ENCODE results near the gene CELF2.

Gene CELF2

GRCh38 chr10:11262494-11263345 is 245.0 kb downstream of the CELF2 start:
- no peak for DNase-seq (ENCODE audit: low read depth)
- TF ChIP-seq CTCF (IDR thresholded peaks at IDR 0.05; ENCODE audit: low read depth, low read length) (no peak), MAX (IDR thresholded peaks at IDR 0.05; ENCODE audit: low read depth, low read length) (no peak), POLR2A (IDR thresholded peaks at IDR 0.05; ENCODE audit: extremely low read depth, insufficient read length) (no peak), MYC (IDR thresholded peaks at IDR 0.05; ENCODE audit: low read depth, low read length) (no peak)

GRCh38 chr10:11263767-11264166 is 246.1 kb downstream of the CELF2 start:
- TF ChIP-seq CTCF (IDR thresholded peaks at IDR 0.05; ENCODE audit: low read depth, low read length), result no peak
- TF ChIP-seq POLR2A (IDR thresholded peaks at IDR 0.05; ENCODE audit: extremely low read depth, insufficient read length), result no peak
- TF ChIP-seq MYC (IDR thresholded peaks at IDR 0.05; ENCODE audit: low read depth, low read length), result no peak
- no peak for TF ChIP-seq MAX (IDR thresholded peaks at IDR 0.05; ENCODE audit: low read depth, low read length)
- DNase-seq (ENCODE audit: low read depth), result no peak
- H3K4me3 ChIP-seq (ENCODE audit: low read depth, low read length), result no peak overlapping the region

More at GRCh38 chr10:11262494-11263345, 245.0 kb downstream of the CELF2 start:
- H3K4me3 ChIP-seq (ENCODE audit: low read depth, low read length), result no peak overlapping the region

DNA sequence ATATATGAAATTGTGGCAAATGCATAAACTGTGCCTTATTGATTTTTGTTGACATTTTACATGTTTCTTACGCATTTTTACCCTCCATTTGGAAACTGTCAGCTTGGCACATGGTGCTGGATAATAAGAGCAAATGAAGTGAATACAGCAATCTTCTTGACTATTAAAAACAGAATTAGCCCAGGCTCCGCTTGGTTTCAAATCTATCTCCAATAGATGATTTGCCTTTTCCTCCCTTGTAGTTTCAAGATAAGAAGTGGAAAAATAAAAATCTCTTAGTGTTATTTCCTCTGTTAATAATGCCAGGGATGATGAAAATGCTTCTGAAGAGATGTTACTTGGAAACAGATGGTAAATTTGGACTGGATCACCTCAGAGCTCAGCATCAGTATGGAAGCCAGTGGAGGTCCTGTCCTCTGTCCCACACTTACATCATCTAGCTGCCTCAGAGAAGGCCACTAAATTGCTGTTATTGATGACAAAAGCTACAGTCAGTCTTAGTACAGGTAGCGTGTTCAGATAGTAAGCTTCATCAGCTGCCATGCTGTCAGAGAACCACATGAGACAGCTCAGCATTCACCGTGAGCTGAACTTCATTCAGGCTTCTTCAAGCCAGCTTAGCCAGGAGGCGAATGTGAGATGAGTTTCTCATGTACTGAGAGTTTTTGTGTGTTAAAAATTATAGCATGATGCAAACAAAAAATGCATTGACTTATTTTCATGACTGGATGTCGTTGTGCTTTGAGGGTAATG is 246.8 kb downstream of the CELF2 start:
- no peak for DNase-seq (ENCODE audit: low read depth)
- no peak for TF ChIP-seq MAX (IDR thresholded peaks at IDR 0.05; ENCODE audit: low read depth, low read length)
- TF ChIP-seq CTCF (IDR thresholded peaks at IDR 0.05; ENCODE audit: low read depth, low read length), result no peak
- no peak for TF ChIP-seq POLR2A (IDR thresholded peaks at IDR 0.05; ENCODE audit: extremely low read depth, insufficient read length)
- no peak for TF ChIP-seq MYC (IDR thresholded peaks at IDR 0.05; ENCODE audit: low read depth, low read length)
- H3K4me3 ChIP-seq (ENCODE audit: low read depth, low read length), result no peak overlapping the region

DNA sequence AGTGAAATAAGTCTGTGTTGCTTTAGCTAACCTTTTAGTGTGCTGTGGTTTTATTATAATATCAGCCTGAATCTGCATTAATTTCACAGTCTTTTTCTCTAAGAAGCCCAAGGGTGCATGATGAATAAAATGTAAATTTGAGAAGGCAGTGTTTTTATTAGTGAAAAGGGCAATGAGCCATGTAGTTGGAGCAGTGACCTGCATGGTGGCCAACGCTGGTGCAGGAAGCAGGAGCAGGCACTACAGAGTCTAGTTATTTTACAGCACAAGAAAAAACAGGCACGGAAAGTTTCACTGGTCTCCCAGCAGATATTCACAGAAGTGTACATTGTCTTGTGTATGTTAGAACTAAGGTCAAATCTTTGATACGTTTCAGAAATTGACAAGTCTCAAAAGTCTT is 247.8 kb downstream of the CELF2 start:
- DNase-seq (ENCODE audit: low read depth), result no peak
- no peak for TF ChIP-seq MAX (IDR thresholded peaks at IDR 0.05; ENCODE audit: low read depth, low read length)
- TF ChIP-seq MYC (IDR thresholded peaks at IDR 0.05; ENCODE audit: low read depth, low read length), result no peak
- no peak for TF ChIP-seq CTCF (IDR thresholded peaks at IDR 0.05; ENCODE audit: low read depth, low read length)
- TF ChIP-seq POLR2A (IDR thresholded peaks at IDR 0.05; ENCODE audit: extremely low read depth, insufficient read length), result no peak
- H3K4me3 ChIP-seq (ENCODE audit: low read depth, low read length), result no peak overlapping the region

- no peak overlapping the region for H3K4me3 ChIP-seq (ENCODE audit: low read depth, low read length)
- TF ChIP-seq POLR2A (IDR thresholded peaks at IDR 0.05; ENCODE audit: extremely low read depth, insufficient read length), result no peak
- TF ChIP-seq CTCF (IDR thresholded peaks at IDR 0.05; ENCODE audit: low read depth, low read length), result no peak
- no peak for TF ChIP-seq MAX (IDR thresholded peaks at IDR 0.05; ENCODE audit: low read depth, low read length)
- no peak for TF ChIP-seq MYC (IDR thresholded peaks at IDR 0.05; ENCODE audit: low read depth, low read length)
- DNase-seq (ENCODE audit: low read depth), result no peak
Observed at GRCh38 chr10:11266426-11266825, 248.8 kb downstream of the CELF2 start.

Data from NB4 (cell line).